Measurements from ENCODE around the gene IRAK3. TPM values are rescaled to one million over a fixed set of nuclear protein-coding genes. Genes with fewer than 3 reads are reported as not detected.

IRAK3 gene
- total and polyA plus RNA-seq, 2 experiments from 2014 or later, result 3.3 to 3.7 TPM

- Histone ChIP-seq H3K4me2 (ENCODE audit: unreplicated experiment) (no peak overlapping the region), H3K79me2 (ENCODE audit: insufficient read depth) (peaks cover 51% of the 10 kb centered on the region), H3K9me3 (ENCODE audit: low read depth) (no peaks in the 10 kb centered on the region), H4K20me1 (ENCODE audit: insufficient read depth) (no peaks in the 10 kb centered on the region), H3K36me3 (ENCODE audit: low read depth) (peaks cover 50% of the 10 kb centered on the region), H3K9me2 (ENCODE audit: insufficient read depth) (no peaks in the 10 kb centered on the region), H3K27ac (no peak overlapping the region), H3K27me3 (replicated peaks; ENCODE audit: insufficient read depth) (no peaks in the 10 kb centered on the region), H2AFZ (no peak overlapping the region), H3K4me3 (no peak overlapping the region), H3F3A (ENCODE audit: insufficient read depth) (peaks cover 20% of the 10 kb centered on the region), H3K4me1 (ENCODE audit: insufficient read depth) (peaks cover 14% of the 10 kb centered on the region), H3K9ac (no peak overlapping the region)
- no peak for DNase-seq
- no peak for TF ChIP-seq EZH2 (IDR thresholded peaks at IDR 0.05; ENCODE audit: insufficient read depth, poor library complexity, severe bottlenecking)
- no peak for TF ChIP-seq EZH2phosphoT487 (IDR thresholded peaks at IDR 0.05; ENCODE audit: insufficient read depth, low read depth)
- in situ Hi-C loops (cut with MboI), result loop anchor here (10.0 kb wide), 1 partner anchor 262 kb away; no protein-coding TSS in a partner anchor
Measured at GRCh38 chr12:66142826-66143225, 46.2 kb upstream of the IRAK3 start.

- no peak for DNase-seq
- in situ Hi-C loops (cut with MboI), result loop anchor here (10.0 kb wide), 1 partner anchor 261 kb away; no protein-coding TSS in a partner anchor
- H2AFZ ChIP-seq, result no peak overlapping the region
- H3K9me2 ChIP-seq (ENCODE audit: insufficient read depth), result no peaks in the 10 kb centered on the region
- H3K27ac ChIP-seq, result no peak overlapping the region
- peaks cover 17% of the 10 kb centered on the region for H3F3A ChIP-seq (ENCODE audit: insufficient read depth)
- H3K27me3 ChIP-seq (replicated peaks; ENCODE audit: insufficient read depth), result no peaks in the 10 kb centered on the region
- 100% methylated on average over 1 of the region's 1 CpG for WGBS, 2 experiments (ENCODE audit: low coverage in 1 of 2, low lambda C conversion rate in 2 of 2, missing lambda C conversion rate in 2 of 2)
- H3K4me2 ChIP-seq (ENCODE audit: unreplicated experiment), result no peak overlapping the region
- H3K9me3 ChIP-seq (ENCODE audit: low read depth), result no peaks in the 10 kb centered on the region
- no peak for TF ChIP-seq EZH2phosphoT487 (IDR thresholded peaks at IDR 0.05; ENCODE audit: insufficient read depth, low read depth)
- no peak for TF ChIP-seq EZH2 (IDR thresholded peaks at IDR 0.05; ENCODE audit: insufficient read depth, poor library complexity, severe bottlenecking)
- H3K9ac ChIP-seq, result no peak overlapping the region
- peaks cover 51% of the 10 kb centered on the region for H3K79me2 ChIP-seq (ENCODE audit: insufficient read depth)
- H3K36me3 ChIP-seq (ENCODE audit: low read depth), result peaks cover 43% of the 10 kb centered on the region
- H4K20me1 ChIP-seq (ENCODE audit: insufficient read depth), result no peaks in the 10 kb centered on the region
- H3K4me1 ChIP-seq (ENCODE audit: insufficient read depth), result peaks cover 14% of the 10 kb centered on the region
- no peak overlapping the region for H3K4me3 ChIP-seq
Measured at GRCh38 chr12:66143868-66144267, 45.1 kb upstream of the IRAK3 start.

GRCh38 chr12:66144791-66145754, 43.9 kb upstream of the IRAK3 start:
- H3F3A ChIP-seq (ENCODE audit: insufficient read depth), result peaks cover 17% of the 10 kb centered on the region
- peak overlapping the region; percentile 50 for H2AFZ ChIP-seq
- H3K27me3 ChIP-seq (replicated peaks; ENCODE audit: insufficient read depth), result no peaks in the 10 kb centered on the region
- in situ Hi-C loops (cut with MboI), result loop anchor here (10.0 kb wide), 1 partner anchor 260 kb away; no protein-coding TSS in a partner anchor
- peak; percentile 82 for DNase-seq
- no peaks in the 10 kb centered on the region for H4K20me1 ChIP-seq (ENCODE audit: insufficient read depth)
- H3K36me3 ChIP-seq (ENCODE audit: low read depth), result peaks cover 36% of the 10 kb centered on the region
- H3K4me2 ChIP-seq (ENCODE audit: unreplicated experiment), result no peak overlapping the region
- peaks cover 42% of the 10 kb centered on the region for H3K79me2 ChIP-seq (ENCODE audit: insufficient read depth)
- TF ChIP-seq EZH2phosphoT487 (IDR thresholded peaks at IDR 0.05; ENCODE audit: insufficient read depth, low read depth), result no peak
- no peak for TF ChIP-seq EZH2 (IDR thresholded peaks at IDR 0.05; ENCODE audit: insufficient read depth, poor library complexity, severe bottlenecking)
- no peaks in the 10 kb centered on the region for H3K9me3 ChIP-seq (ENCODE audit: low read depth)
- 62 to 64% methylated on average over 7 of the region's 7 CpGs for WGBS, 2 experiments (ENCODE audit: low coverage in 1 of 2, low lambda C conversion rate in 2 of 2, missing lambda C conversion rate in 2 of 2)
- peak overlapping the region; percentile 28 for H3K27ac ChIP-seq
- H3K9ac ChIP-seq, result peak overlapping the region; percentile 3; the same call in 1 of the 2 replicates
- H3K9me2 ChIP-seq (ENCODE audit: insufficient read depth), result no peaks in the 10 kb centered on the region
- peaks cover 14% of the 10 kb centered on the region for H3K4me1 ChIP-seq (ENCODE audit: insufficient read depth)
- H3K4me3 ChIP-seq, result no peak overlapping the region

- H3K79me2 ChIP-seq (ENCODE audit: insufficient read depth), result peaks cover 40% of the 10 kb centered on the region
- no peak for DNase-seq
- in situ Hi-C loops (cut with MboI), result loop anchor here (10.0 kb wide), 1 partner anchor 255 kb away; no protein-coding TSS in a partner anchor
- H3K4me2 ChIP-seq (ENCODE audit: unreplicated experiment), result no peak overlapping the region
- 85 to 90% methylated on average over 5 of the region's 5 CpGs for WGBS, 2 experiments (ENCODE audit: low coverage in 1 of 2, low lambda C conversion rate in 2 of 2, missing lambda C conversion rate in 2 of 2)
- no peak overlapping the region for H2AFZ ChIP-seq
- TF ChIP-seq EZH2 (IDR thresholded peaks at IDR 0.05; ENCODE audit: insufficient read depth, poor library complexity, severe bottlenecking) (no peak), EZH2phosphoT487 (IDR thresholded peaks at IDR 0.05; ENCODE audit: insufficient read depth, low read depth) (no peak)
- H3K4me3 ChIP-seq, result no peak overlapping the region
- H3K36me3 ChIP-seq (ENCODE audit: low read depth), result peaks cover 10% of the 10 kb centered on the region; the same call in 1 of the 2 replicates
- H3F3A ChIP-seq (ENCODE audit: insufficient read depth), result peaks cover 22% of the 10 kb centered on the region
- no peak overlapping the region for H3K27ac ChIP-seq
- no peaks in the 10 kb centered on the region for H3K9me2 ChIP-seq (ENCODE audit: insufficient read depth)
- peaks cover 35% of the 10 kb centered on the region for H3K4me1 ChIP-seq (ENCODE audit: insufficient read depth)
- no peak overlapping the region for H3K9ac ChIP-seq
- H3K27me3 ChIP-seq (replicated peaks; ENCODE audit: insufficient read depth), result no peaks in the 10 kb centered on the region
- no peaks in the 10 kb centered on the region for H4K20me1 ChIP-seq (ENCODE audit: insufficient read depth)
- no peaks in the 10 kb centered on the region for H3K9me3 ChIP-seq (ENCODE audit: low read depth)
Measured at GRCh38 chr12:66149702-66150398, 39.2 kb upstream of the IRAK3 start.

Data from GM23248 (cell line).